Measurements from ENCODE around the gene TBC1D7.

DNA sequence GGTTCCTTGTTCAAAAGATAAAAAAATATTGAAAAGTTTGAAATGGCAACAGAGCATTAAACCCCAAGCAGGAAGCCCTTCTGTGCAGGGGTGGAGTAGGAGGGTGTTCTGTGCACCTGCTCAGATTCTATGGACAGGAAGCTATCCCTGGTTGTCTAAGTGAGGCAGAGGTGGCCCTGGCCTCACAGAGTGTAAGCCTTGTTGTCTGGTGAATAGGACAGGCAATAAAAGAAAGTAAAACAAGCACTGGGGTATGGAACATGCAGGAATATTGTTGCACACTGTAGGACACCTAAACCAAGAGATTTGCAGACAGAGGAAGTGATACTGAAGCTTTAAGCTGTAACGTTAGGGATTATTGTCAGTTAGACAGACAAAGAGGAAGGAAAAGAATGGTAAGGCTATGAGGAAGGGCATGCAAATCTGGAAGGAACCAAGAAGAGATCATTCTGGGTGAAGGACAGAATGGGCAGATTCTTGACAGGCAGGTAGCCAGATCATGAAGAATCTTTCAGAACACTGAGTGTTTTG is 66.8 kb downstream of the TBC1D7 start:
- TF ChIP-seq ZNF384 (IDR thresholded peaks at IDR 0.05), result no peak
- no peak for TF ChIP-seq FOXM1 (IDR thresholded peaks at IDR 0.05; ENCODE audit: borderline replicate concordance)
- TF ChIP-seq FOXA1 (IDR thresholded peaks at IDR 0.05), result no peak
- TF ChIP-seq TARDBP (IDR thresholded peaks at IDR 0.05), result no peak
- no peak for TF ChIP-seq NFRKB (IDR thresholded peaks at IDR 0.05)
